Measurements from ENCODE around the gene GTF2E1.
A peak's percentile ranks its signal among the peaks of the same experiment; 100 is the strongest.
"Not testable (repeated sequence)": the region's sequence is repeated elsewhere in the genome, so short reads cannot be mapped to it uniquely, and the experiment has no call there.

Gene GTF2E1

DNA sequence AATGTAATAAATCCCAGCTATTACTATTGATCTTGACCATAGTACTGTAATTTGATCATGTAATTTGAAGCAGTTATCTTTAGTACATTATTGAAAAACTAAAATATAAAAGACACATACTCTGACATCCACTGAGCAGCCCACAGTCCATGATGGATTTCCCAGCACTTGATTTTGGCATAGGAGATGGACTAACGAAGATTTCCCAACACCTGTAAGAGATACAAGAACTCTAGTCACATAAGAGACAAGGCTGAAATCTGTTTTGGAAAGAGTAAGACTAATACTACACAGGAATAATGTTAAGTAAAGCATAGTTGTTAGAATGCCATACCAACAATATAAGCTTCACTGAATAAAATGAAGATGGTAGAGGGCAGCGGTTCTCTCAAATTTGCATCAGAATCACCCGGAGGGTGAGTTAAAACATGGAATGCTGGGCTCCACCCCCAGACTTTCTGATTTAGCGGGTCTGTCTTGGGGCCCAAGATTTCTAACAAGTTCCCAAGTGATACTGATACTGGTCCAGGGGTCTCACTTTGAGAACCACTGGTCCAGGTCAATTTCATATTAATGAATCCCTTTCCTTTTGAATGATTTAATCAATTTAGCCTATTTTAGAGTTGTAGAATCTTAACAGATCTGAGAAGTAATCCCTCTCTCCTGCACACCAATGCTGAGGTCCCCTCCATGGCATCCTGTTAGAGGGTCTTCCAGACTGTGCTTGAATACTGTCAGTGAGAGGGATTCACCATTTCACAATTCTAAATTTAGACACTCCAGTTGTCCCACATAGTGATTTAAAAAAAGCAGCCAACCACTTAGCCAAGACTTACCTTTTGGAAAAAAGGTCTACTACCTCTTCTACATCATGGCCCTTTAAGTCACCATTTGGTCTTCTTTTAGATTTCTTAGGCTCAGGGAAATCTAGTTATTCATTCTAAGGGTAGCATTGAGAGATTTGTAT lies 11.7 kb upstream of the GTF2E1 start:
- Histone ChIP-seq H3K4me3 (ENCODE audit: low read depth, low read length) (no peak overlapping the region), H3K27ac (ENCODE audit: low read depth, low read length) (no peak overlapping the region), H3K79me2 (ENCODE audit: control insufficient read depth, insufficient read depth, low read length, unreplicated experiment) (no peaks in the 10 kb centered on the region), H2AFZ (ENCODE audit: low read length, unreplicated experiment) (no peak overlapping the region), H3K4me1 (ENCODE audit: control insufficient read depth, insufficient read depth, low read length, unreplicated experiment) (peaks cover 6% of the 10 kb centered on the region), H3K27me3 (ENCODE audit: insufficient read depth, low read length) (no peaks in the 10 kb centered on the region), H3K36me3 (ENCODE audit: insufficient read depth, low read length) (no peaks in the 10 kb centered on the region)

DNA sequence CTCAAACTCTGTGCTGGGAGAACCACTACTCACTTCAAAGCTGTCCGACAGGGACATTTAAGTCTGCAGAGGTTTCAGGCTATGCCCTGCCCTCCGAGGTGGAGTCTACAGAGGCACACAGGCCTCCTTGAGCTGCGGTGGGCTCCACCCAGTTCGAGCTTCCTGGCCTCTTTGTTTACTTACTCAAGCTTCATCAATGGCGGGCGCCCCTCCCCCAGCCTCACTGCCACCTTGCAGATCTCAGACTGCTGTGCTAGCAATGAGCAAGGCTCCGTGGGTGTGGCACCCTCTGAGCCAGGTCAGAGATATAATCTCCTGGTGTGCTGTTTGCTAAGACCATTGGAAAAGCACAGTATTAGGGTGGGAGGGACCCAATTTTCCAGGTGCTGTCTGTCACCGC lies 4.5 kb upstream of the GTF2E1 start:
- H3K4me1 ChIP-seq (ENCODE audit: control insufficient read depth, insufficient read depth, low read length, unreplicated experiment); H3K27me3 ChIP-seq (ENCODE audit: insufficient read depth, low read length); H3K79me2 ChIP-seq (ENCODE audit: control insufficient read depth, insufficient read depth, low read length, unreplicated experiment): not testable (repeated sequence)

DNA sequence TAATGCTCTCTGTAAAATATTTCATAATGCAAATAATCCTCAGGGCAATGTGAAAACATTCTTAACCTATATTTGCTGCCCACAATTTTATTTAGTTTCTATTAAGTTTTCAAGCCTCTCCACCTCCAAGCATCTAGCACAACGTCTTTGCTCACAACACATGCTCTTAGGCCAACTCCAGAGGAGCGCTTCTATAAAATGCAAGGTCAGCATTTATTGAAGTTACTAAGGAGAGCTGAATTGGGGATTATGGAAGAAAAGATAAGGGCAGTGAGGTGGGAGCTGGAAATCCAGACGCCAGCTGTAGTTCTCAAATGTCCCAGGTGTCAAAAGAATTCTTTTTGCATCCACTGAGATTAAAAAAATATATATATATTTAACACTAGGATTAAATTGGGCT lies 1.2 kb upstream of the GTF2E1 start:
- peaks cover 35% of the 10 kb centered on the region for H3K79me2 ChIP-seq (ENCODE audit: control insufficient read depth, insufficient read depth, low read length, unreplicated experiment)
- peaks cover 4% of the 10 kb centered on the region for H3K36me3 ChIP-seq (ENCODE audit: insufficient read depth, low read length)
- H3K4me3 ChIP-seq (ENCODE audit: low read depth, low read length) = peak overlapping the region; percentile 94
- H3K4me1 ChIP-seq (ENCODE audit: control insufficient read depth, insufficient read depth, low read length, unreplicated experiment) = peaks cover 5% of the 10 kb centered on the region
- H2AFZ ChIP-seq (ENCODE audit: low read length, unreplicated experiment) = no peak overlapping the region
- H3K27me3 ChIP-seq (ENCODE audit: insufficient read depth, low read length) = no peaks in the 10 kb centered on the region
- H3K27ac ChIP-seq (ENCODE audit: low read depth, low read length) = no peak overlapping the region

More for the DNA sequence above, 4.5 kb upstream of the GTF2E1 start:
- H3K36me3 ChIP-seq (ENCODE audit: insufficient read depth, low read length); H3K4me3 ChIP-seq (ENCODE audit: low read depth, low read length); H2AFZ ChIP-seq (ENCODE audit: low read length, unreplicated experiment); H3K27ac ChIP-seq (ENCODE audit: low read depth, low read length): not testable (repeated sequence)

DNA sequence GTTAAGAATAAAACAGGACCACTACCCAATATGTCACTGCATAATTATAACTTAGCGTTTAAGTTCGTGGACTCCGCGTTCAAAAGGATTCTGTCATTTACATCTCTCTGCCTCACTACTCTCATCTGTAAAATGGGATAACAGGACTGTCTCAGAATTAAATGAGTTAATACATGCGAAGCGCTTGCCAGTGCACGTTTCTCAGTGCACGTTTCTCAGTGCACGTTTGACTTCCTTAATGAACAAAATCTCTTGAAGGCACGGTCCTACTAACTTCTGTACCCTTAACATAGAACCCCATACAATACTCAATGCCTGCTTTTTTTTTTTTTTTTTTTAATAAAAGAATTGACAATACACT lies 727 bp upstream of the GTF2E1 start:
- Histone ChIP-seq H2AFZ (ENCODE audit: low read length, unreplicated experiment) (peak overlapping the region; percentile 91), H3K27ac (ENCODE audit: low read depth, low read length) (peak overlapping the region; percentile 90), H3K4me1 (ENCODE audit: control insufficient read depth, insufficient read depth, low read length, unreplicated experiment) (peaks cover 5% of the 10 kb centered on the region), H3K27me3 (ENCODE audit: insufficient read depth, low read length) (no peaks in the 10 kb centered on the region), H3K4me3 (ENCODE audit: low read depth, low read length) (peak overlapping the region; percentile 94), H3K36me3 (ENCODE audit: insufficient read depth, low read length) (peaks cover 4% of the 10 kb centered on the region), H3K79me2 (ENCODE audit: control insufficient read depth, insufficient read depth, low read length, unreplicated experiment) (peaks cover 40% of the 10 kb centered on the region)

DNA sequence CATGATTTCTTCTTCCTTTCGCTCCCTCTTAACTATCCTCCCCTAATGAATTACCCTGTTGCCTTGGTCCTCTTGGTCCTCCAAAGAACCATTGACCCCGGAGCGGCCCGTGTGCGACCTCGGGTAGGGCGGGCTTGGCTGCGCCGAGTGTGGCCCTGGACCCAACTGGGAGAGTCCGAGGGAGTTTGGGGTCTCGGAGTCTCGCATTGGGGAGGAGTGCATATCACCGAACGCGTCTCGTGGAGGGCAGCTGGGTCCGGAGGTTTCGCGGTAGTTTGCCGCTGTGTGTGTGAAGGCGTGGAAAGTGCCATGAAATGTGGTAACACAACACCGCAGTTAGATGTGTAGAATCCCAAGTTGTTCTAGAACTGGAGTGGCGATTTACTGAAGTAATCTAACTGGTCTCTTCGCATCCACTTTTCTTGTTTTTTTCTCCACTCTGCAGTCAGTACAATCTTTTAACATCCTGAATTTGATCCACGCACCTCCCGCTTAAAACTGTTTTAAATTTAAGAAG lies 363 bp downstream of the GTF2E1 start:
- H3K36me3 ChIP-seq (ENCODE audit: insufficient read depth, low read length) = peaks cover 4% of the 10 kb centered on the region
- peak overlapping the region; percentile 94 for H3K4me3 ChIP-seq (ENCODE audit: low read depth, low read length)
- no peaks in the 10 kb centered on the region for H3K27me3 ChIP-seq (ENCODE audit: insufficient read depth, low read length)
- peaks cover 5% of the 10 kb centered on the region for H3K4me1 ChIP-seq (ENCODE audit: control insufficient read depth, insufficient read depth, low read length, unreplicated experiment)
- peak overlapping the region; percentile 90 for H3K27ac ChIP-seq (ENCODE audit: low read depth, low read length)
- H3K79me2 ChIP-seq (ENCODE audit: control insufficient read depth, insufficient read depth, low read length, unreplicated experiment) = peaks cover 45% of the 10 kb centered on the region
- peak overlapping the region; percentile 87 for H2AFZ ChIP-seq (ENCODE audit: low read length, unreplicated experiment)

DNA sequence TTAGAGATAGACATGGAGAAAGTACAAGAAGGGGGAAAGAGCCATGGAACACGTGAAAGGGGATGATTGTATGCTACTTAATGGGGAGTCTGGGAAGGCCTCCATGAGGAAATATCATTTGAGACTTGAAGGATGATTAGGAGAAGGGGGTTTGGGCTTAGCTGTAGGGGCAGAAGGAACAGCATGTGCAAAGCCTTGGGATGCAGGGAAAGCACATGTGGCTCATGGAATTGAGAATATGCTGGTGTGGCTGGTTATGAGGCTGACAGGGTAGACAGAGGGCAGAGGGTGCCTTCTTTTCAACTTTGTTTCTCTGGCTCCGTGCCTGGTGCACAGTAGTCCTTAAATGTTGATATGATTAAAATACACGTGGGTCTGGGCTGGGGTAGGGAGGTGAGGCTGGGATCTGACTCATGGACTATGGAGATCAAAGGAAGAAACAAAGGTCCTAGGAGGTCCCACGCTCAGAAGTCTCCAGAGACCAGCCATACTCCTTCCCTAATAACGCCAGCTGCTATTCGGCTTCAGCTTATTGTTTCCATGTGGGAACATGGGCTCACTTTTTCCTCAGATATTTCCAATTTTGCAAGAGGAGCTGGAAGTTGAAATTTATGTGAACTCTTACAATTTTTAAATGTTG lies 1.1 kb downstream of the GTF2E1 start:
- H3K27ac ChIP-seq (ENCODE audit: low read depth, low read length) = peak overlapping the region; percentile 90
- no peaks in the 10 kb centered on the region for H3K27me3 ChIP-seq (ENCODE audit: insufficient read depth, low read length)
- peak overlapping the region; percentile 94 for H3K4me3 ChIP-seq (ENCODE audit: low read depth, low read length)
- peak overlapping the region; percentile 87 for H2AFZ ChIP-seq (ENCODE audit: low read length, unreplicated experiment)
- peaks cover 45% of the 10 kb centered on the region for H3K79me2 ChIP-seq (ENCODE audit: control insufficient read depth, insufficient read depth, low read length, unreplicated experiment)
- peaks cover 5% of the 10 kb centered on the region for H3K4me1 ChIP-seq (ENCODE audit: control insufficient read depth, insufficient read depth, low read length, unreplicated experiment)
- H3K36me3 ChIP-seq (ENCODE audit: insufficient read depth, low read length) = no peaks in the 10 kb centered on the region; the same call in 1 of the 2 replicates

DNA sequence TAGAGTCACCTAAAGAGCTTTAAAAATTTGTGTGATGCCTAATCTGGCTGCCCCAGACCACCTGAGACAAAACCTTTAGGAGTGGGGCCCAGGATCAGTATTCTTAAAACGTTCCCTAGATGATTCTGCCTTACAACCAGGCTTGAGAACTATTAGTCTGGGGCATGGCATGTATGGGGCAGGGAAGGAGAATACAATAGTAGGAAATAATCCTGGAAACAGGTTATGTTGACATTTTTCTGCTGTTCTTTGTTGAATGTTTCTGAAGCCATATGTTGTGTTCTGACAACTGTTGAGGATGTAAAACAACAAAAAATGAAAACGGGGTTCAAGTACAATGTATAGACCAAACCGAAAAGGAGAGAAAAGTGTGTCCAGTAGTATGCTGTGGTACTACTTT lies 2.9 kb downstream of the GTF2E1 start:
- Histone ChIP-seq H3K27me3 (ENCODE audit: insufficient read depth, low read length) (no peaks in the 10 kb centered on the region), H3K79me2 (ENCODE audit: control insufficient read depth, insufficient read depth, low read length, unreplicated experiment) (peaks cover 53% of the 10 kb centered on the region)

DNA sequence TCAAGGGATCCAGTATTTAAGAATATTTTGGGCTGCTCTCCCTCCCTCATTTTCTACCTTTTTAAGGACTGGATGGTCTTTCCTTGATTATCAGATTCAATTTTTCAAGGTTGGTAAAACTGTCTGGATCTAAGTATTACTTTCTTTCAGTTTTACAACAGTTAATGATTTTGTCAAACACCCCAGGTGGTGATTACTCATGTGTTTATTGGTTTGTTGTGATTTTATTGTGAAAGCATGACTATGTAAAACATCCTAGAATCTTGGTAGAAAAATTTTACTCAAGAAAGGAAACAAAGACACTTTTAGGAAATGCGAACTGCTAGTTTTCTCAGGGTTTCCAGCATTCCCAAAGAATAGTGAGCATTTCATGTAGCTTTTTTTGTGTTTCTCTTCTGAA lies 7.3 kb downstream of the GTF2E1 start:
- H3K4me3 ChIP-seq (ENCODE audit: low read depth, low read length) = no peak overlapping the region
- no peaks in the 10 kb centered on the region for H3K36me3 ChIP-seq (ENCODE audit: insufficient read depth, low read length)
- peaks cover 51% of the 10 kb centered on the region for H3K79me2 ChIP-seq (ENCODE audit: control insufficient read depth, insufficient read depth, low read length, unreplicated experiment)
- H3K27ac ChIP-seq (ENCODE audit: low read depth, low read length) = no peak overlapping the region
- H3K4me1 ChIP-seq (ENCODE audit: control insufficient read depth, insufficient read depth, low read length, unreplicated experiment) = peaks cover 17% of the 10 kb centered on the region
- H3K27me3 ChIP-seq (ENCODE audit: insufficient read depth, low read length) = no peaks in the 10 kb centered on the region
- no peak overlapping the region for H2AFZ ChIP-seq (ENCODE audit: low read length, unreplicated experiment)

More for the DNA sequence above, 2.9 kb downstream of the GTF2E1 start:
- Histone ChIP-seq H3K4me3 (ENCODE audit: low read depth, low read length) (no peak overlapping the region), H2AFZ (ENCODE audit: low read length, unreplicated experiment) (no peak overlapping the region), H3K36me3 (ENCODE audit: insufficient read depth, low read length) (no peaks in the 10 kb centered on the region), H3K27ac (ENCODE audit: low read depth, low read length) (no peak overlapping the region), H3K4me1 (ENCODE audit: control insufficient read depth, insufficient read depth, low read length, unreplicated experiment) (peaks cover 5% of the 10 kb centered on the region)

DNA sequence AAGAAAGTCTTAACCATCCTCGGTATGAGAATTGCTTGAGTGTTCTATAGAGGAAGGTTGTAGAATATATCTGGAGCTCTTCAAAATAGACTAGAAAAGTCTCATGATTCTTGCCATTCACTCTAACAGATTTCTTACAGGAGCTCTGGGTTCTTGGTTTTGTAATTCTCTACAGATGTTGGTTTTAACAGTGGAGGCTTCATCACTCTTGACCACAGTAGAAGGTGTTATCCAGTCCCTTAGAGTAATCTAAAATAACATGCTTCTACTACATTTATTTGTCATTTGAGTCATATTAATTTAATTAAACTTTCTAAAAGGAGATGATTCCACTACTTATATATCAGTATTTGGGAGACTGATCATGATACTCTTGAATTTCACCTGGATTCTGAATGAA lies 9.7 kb downstream of the GTF2E1 start:
- H2AFZ ChIP-seq (ENCODE audit: low read length, unreplicated experiment) = no peak overlapping the region
- H3K36me3 ChIP-seq (ENCODE audit: insufficient read depth, low read length) = peaks cover 8% of the 10 kb centered on the region
- H3K27ac ChIP-seq (ENCODE audit: low read depth, low read length) = no peak overlapping the region
- H3K4me3 ChIP-seq (ENCODE audit: low read depth, low read length) = no peak overlapping the region
- peaks cover 44% of the 10 kb centered on the region for H3K79me2 ChIP-seq (ENCODE audit: control insufficient read depth, insufficient read depth, low read length, unreplicated experiment)
- peaks cover 17% of the 10 kb centered on the region for H3K4me1 ChIP-seq (ENCODE audit: control insufficient read depth, insufficient read depth, low read length, unreplicated experiment)
- no peaks in the 10 kb centered on the region for H3K27me3 ChIP-seq (ENCODE audit: insufficient read depth, low read length)

DNA sequence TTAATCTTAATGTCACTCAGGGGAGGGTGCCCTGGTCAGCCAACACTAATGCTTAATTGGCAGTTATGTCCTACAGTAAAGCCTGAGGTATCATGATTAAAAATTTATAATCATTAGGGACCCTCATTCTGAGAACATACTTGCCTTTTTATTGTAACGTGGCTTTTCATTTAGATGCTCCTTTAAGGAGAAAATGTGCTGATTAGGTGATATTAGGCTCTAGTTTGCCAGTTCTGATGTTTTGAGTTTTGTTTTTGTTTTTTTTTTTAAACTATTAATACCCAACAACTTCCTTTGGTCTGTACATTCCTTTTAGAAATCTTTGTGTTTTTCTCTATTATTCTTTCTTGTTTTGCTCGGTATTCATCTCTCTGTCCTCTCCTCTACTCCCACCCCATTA lies 10.3 kb downstream of the GTF2E1 start:
- no peak overlapping the region for H2AFZ ChIP-seq (ENCODE audit: low read length, unreplicated experiment)
- H3K27me3 ChIP-seq (ENCODE audit: insufficient read depth, low read length) = no peaks in the 10 kb centered on the region
- no peak overlapping the region for H3K4me3 ChIP-seq (ENCODE audit: low read depth, low read length)
- H3K36me3 ChIP-seq (ENCODE audit: insufficient read depth, low read length) = peaks cover 8% of the 10 kb centered on the region
- H3K79me2 ChIP-seq (ENCODE audit: control insufficient read depth, insufficient read depth, low read length, unreplicated experiment) = peaks cover 40% of the 10 kb centered on the region
- H3K4me1 ChIP-seq (ENCODE audit: control insufficient read depth, insufficient read depth, low read length, unreplicated experiment) = peaks cover 17% of the 10 kb centered on the region
- H3K27ac ChIP-seq (ENCODE audit: low read depth, low read length) = no peak overlapping the region

Measured in ACC112 (cell line).